HepG2 (cell line): Measurements from ENCODE around the gene AFF2.

Source experiments
- MAFK ChIP-seq, 2 experiments: IDR thresholded peaks in 1 of 2; conservative IDR thresholded peaks in 1 of 2; 2 replicates each; pipeline ENCODE4 v1.6.1; 2011; ENCODE audit warnings: improper control_type of control experiment in 2 of 2, low read length in 2 of 2
- MAZ ChIP-seq, 2 experiments: sonication (generic) in 1 of 2; formaldehyde crosslinking in 1 of 2; IDR thresholded peaks; 2 replicates each; pipeline versions ENCODE4 v1.5.0 to v1.6.1; 2012 to 2020; ENCODE audit warnings: low read depth in 2 of 2, mild to moderate bottlenecking in 2 of 2, borderline replicate concordance in 1 of 2, improper control_type of control experiment in 1 of 2, low read length in 1 of 2, missing genetic modification reagents in 1 of 2, moderate library complexity in 1 of 2
- MXD4 ChIP-seq: IDR thresholded peaks from 2 replicates; pipeline ENCODE4 v1.6.1; 2016; ENCODE audit warnings: mild to moderate bottlenecking, missing biosample characterization, missing genetic modification reagents
- NFE2L2 ChIP-seq: fragments of 150-350 bp; IDR thresholded peaks from 2 replicates; pipeline ENCODE4 v1.6.1; 2014; ENCODE audit warnings: low read length
- PHF8 ChIP-seq: sonication (generic); formaldehyde crosslinking; IDR thresholded peaks from 2 replicates; pipeline ENCODE4 v1.5.0; 2020; ENCODE audit warnings: missing genetic modification reagents
- TCF7 ChIP-seq: sonication (generic); IDR thresholded peaks from 2 replicates; pipeline ENCODE4 v1.6.1; 2016; ENCODE audit warnings: antibody characterized with exemption, low read depth
- ZNF12 ChIP-seq: sonication (generic); formaldehyde crosslinking; IDR thresholded peaks from 2 replicates; pipeline ENCODE4 v1.5.0; 2020; ENCODE audit warnings: missing genetic modification reagents
- ZNF138 ChIP-seq: sonication (generic); formaldehyde crosslinking; IDR thresholded peaks from 2 replicates; pipeline ENCODE4 v1.5.0; 2020; ENCODE audit warnings: mild to moderate bottlenecking, low read depth, missing genetic modification reagents
- ZNF556 ChIP-seq: sonication (generic); formaldehyde crosslinking; IDR thresholded peaks from 2 replicates; pipeline ENCODE4 v1.4.0; 2020; ENCODE audit warnings: mild to moderate bottlenecking, missing genetic modification reagents, borderline replicate concordance
- TF ChIP-seq, protein P1 (sequence below): sonication (generic); formaldehyde crosslinking; IDR thresholded peaks from 2 replicates; pipeline ENCODE4 v1.5.0; 2020; ENCODE audit warnings: mild to moderate bottlenecking, missing genetic modification reagents, moderate library complexity

DNA sequence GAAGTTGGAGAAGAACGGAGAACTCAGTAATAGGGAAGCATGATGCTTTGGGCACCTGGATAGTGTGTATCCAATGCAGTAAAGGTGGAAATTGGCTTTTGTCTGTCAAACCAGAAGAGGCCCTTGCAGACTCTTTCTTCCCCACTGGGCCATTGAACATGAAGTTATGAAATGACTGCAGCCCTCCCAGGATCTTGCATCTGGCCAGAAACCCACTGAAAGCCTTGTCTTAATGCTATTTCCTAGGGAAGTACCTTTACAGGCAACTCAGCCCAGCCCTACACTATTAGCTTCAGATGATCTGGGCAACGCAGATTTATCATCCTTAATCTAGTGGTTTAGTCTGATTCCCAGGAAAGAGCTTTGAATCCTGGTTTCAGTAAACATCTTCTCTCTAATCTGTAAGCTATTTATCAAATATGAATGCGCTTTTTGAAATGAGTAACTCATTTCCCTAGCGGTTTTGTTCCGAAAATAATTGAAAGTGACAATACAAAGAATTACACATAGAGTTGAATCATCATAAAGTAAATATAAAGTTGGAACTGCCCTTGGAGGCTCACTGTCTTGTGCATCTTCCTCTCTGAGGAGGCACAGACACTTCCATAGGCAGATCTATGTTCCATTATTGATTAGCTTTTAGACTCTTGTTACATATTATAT, 540.6 kb downstream of the AFF2 start:
- TF ChIP-seq, protein P1, sequence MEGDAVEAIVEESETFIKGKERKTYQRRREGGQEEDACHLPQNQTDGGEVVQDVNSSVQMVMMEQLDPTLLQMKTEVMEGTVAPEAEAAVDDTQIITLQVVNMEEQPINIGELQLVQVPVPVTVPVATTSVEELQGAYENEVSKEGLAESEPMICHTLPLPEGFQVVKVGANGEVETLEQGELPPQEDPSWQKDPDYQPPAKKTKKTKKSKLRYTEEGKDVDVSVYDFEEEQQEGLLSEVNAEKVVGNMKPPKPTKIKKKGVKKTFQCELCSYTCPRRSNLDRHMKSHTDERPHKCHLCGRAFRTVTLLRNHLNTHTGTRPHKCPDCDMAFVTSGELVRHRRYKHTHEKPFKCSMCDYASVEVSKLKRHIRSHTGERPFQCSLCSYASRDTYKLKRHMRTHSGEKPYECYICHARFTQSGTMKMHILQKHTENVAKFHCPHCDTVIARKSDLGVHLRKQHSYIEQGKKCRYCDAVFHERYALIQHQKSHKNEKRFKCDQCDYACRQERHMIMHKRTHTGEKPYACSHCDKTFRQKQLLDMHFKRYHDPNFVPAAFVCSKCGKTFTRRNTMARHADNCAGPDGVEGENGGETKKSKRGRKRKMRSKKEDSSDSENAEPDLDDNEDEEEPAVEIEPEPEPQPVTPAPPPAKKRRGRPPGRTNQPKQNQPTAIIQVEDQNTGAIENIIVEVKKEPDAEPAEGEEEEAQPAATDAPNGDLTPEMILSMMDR (CRISPR knock-in tag) = no peak
- TF ChIP-seq NFE2L2 = no peak
- no peak for TF ChIP-seq MAFK (conservative IDR thresholded peaks at IDR 0.05 in 1 of 2, IDR thresholded peaks at IDR 0.05 in 1 of 2; ENCODE audit: low read length in 2 of 2)
- TF ChIP-seq ZNF12 (CRISPR knock-in tag) = no peak
- no peak for TF ChIP-seq ZNF556 (CRISPR knock-in tag)
- TF ChIP-seq PHF8 (CRISPR knock-in tag) = no peak
- no peak for TF ChIP-seq MXD4 (CRISPR knock-in tag)
- TF ChIP-seq ZNF138 (CRISPR knock-in tag) = no peak
- TF ChIP-seq TCF7 = no peak
- TF ChIP-seq MAZ (IDR thresholded peaks at IDR 0.05; ENCODE audit: borderline replicate concordance, low read depth, low read length) = no peak
- TF ChIP-seq MAZ (CRISPR knock-in tag; IDR thresholded peaks at IDR 0.05; ENCODE audit: low read depth) = no peak
